Measurements from ENCODE around the gene GHDC.

DNA sequence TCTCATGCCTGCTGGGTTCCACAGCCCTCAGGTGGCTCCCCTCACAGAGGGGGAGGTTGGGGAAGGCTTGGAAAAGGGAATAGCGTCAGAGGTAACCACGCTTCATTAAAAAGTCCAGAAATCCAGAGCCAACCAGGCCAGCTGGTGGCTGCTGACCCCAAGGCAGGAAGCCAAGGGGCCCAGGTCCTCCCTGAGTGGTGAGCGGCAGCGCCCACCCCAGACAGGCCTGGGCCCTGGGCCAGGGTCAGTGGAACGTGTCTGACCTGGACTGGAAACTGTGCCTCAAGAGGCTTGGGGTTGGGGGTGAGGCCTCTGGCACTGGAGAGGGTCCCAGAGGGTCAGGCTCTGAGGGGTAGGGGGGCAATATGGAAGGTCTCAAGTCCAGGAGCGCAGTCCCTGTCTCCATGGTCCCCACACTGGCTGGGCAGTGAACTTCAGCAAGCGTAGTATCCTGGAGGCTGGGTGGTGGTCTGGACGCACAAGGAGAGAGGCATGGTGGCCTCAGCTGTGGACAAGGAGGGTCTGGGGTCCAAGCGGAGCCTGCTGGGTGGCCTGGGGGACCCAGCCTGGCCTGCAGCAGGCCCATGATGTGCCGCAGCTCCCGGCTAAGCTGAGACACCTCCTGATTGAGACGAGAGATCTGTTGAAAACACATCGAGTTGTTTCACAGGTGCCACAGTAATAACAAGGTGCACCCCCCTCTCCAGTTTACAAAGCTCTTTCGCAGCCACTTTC, 34.3 kb downstream of the GHDC start:
- TF ChIP-seq POLR2AphosphoS5 (IDR thresholded peaks at IDR 0.05) (no peak), POLR2A (IDR thresholded peaks at IDR 0.05) (no peak)
